PC-3 (cell line): Measurements from ENCODE around the gene KPNA2. TPM values are rescaled to one million over a fixed set of nuclear protein-coding genes. Genes with fewer than 3 reads are reported as not detected.

Experiments
- ATAC-seq: fragments of 200-7000 bp; cut with Tn5 transposase; 2 replicates; pipeline ENCODE4 v1.9.1; 2020; ENCODE audit warnings: mild to moderate bottlenecking, moderate library complexity
- BruUV-seq: library from RNA; stranded (reverse); fragments of 400-500 nt; replicated peaks from 2 replicates; lab custom pipeline; 2021; lab: Mats Ljungman, UMichigan
- CTCF ChIA-PET: fragments of 300-600 bp; sonication (Branson Sonifier 250); formaldehyde crosslinking; loops from one replicate; lab custom pipeline; 2022; ENCODE audit warnings: antibody characterized with exemption; lab: Charles Lee
- POLR2A ChIA-PET: fragments of 300-600 bp; sonication (Branson Sonifier 250); formaldehyde crosslinking; loops from one replicate; lab custom pipeline; 2022; ENCODE audit warnings: antibody characterized with exemption; ENCODE audit not compliant: unreplicated experiment; lab: Charles Lee
- DNase-seq: peaks from one replicate; pipeline ENCODE4 v3.0.0-alpha.2; 2015
- H2AFZ ChIP-seq: fragments of 300-600 bp; sonication (generic); 2 replicates; pipeline ENCODE4 v1.6.0; 2016; ENCODE audit warnings: antibody characterized with exemption, low read length
- H3F3A ChIP-seq: fragments of 300-600 bp; sonication (generic); one replicate; pipeline ENCODE4 v1.6.0; 2017; ENCODE audit warnings: antibody characterized with exemption, low read length, control low read depth, mild to moderate bottlenecking; ENCODE audit not compliant: unreplicated experiment
- H3K27ac ChIP-seq: fragments of 300-600 bp; sonication (generic); 2 replicates; pipeline ENCODE4 v1.5.1; 2016; ENCODE audit warnings: mild to moderate bottlenecking, low read length
- H3K27me3 ChIP-seq: fragments of 300-600 bp; sonication (generic); 2 replicates; pipeline ENCODE4 v1.6.1; 2016; ENCODE audit warnings: low read length, mixed read lengths
- H3K36me3 ChIP-seq: fragments of 300-600 bp; sonication (generic); 2 replicates; pipeline ENCODE4 v1.6.1; 2016; ENCODE audit warnings: low read depth, mixed run types, low read length, mixed read lengths
- H3K4me1 ChIP-seq: fragments of 300-600 bp; sonication (generic); 2 replicates; pipeline ENCODE4 v1.5.1; 2016; ENCODE audit warnings: low read length; ENCODE audit not compliant: insufficient read depth
- H3K4me2 ChIP-seq: fragments of 300-600 bp; sonication (generic); 2 replicates; pipeline ENCODE4 v1.6.0; 2016; ENCODE audit warnings: low read length
- H3K4me3 ChIP-seq: fragments of 300-600 bp; sonication (generic); 2 replicates; pipeline ENCODE4 v1.5.1; 2016; ENCODE audit warnings: mild to moderate bottlenecking, low read length, mixed read lengths
- H3K79me2 ChIP-seq: fragments of 300-600 bp; sonication (generic); 2 replicates; pipeline ENCODE4 v1.6.1; 2017; ENCODE audit warnings: low read length, mixed read lengths
- H3K9ac ChIP-seq: fragments of 300-600 bp; sonication (generic); 2 replicates; pipeline ENCODE4 v1.6.0; 2016; ENCODE audit warnings: mild to moderate bottlenecking, low read length
- H3K9me2 ChIP-seq: fragments of 300-600 bp; sonication (generic); replicated peaks from 2 replicates; pipeline ENCODE4 v1.6.1; 2016; ENCODE audit warnings: mixed run types, low read length, mixed read lengths
- H3K9me3 ChIP-seq: fragments of 300-600 bp; sonication (generic); 2 replicates; pipeline ENCODE4 v1.6.1; 2016; ENCODE audit warnings: low read length, mixed read lengths
- H4K20me1 ChIP-seq: fragments of 300-600 bp; sonication (generic); 2 replicates; pipeline ENCODE4 v1.6.1; 2016; ENCODE audit warnings: low read length, mixed read lengths
- EZH2 ChIP-seq: fragments of 300-600 bp; sonication (generic); IDR thresholded peaks from one replicate; pipeline ENCODE4 v1.6.1; 2017; ENCODE audit warnings: antibody characterized with exemption, mild to moderate bottlenecking, low read length; ENCODE audit not compliant: unreplicated experiment
- EZH2phosphoT487 ChIP-seq: fragments of 300-600 bp; sonication (generic); IDR thresholded peaks from 2 replicates; pipeline ENCODE4 v1.6.1; 2018; ENCODE audit warnings: mild to moderate bottlenecking, antibody characterized with exemption, low read length, borderline replicate concordance
- intact Hi-C: fragments of 100-400 bp; cut with micrococcal nuclease; formaldehyde crosslinking; loops from 2 replicates; pipeline ENCODE4 v1.9.0; 2023
- total RNA-seq: library from RNA; depleted of rRNA; stranded (reverse); fragments of >200 nt; gene quantifications from 2 replicates; pipeline ENCODE4 v1.2.3, GENCODE V29; 2014
- TF ChIP-seq, protein P1 (sequence below): fragments of 300-600 bp; sonication (generic); conservative IDR thresholded peaks from 2 replicates; pipeline ENCODE4 v1.5.1; 2017; ENCODE audit warnings: antibody characterized with exemption, low read depth, mild to moderate bottlenecking, low read length

Gene KPNA2
- total RNA-seq, 1 experiment from 2014 or later, result 288 TPM

DNA sequence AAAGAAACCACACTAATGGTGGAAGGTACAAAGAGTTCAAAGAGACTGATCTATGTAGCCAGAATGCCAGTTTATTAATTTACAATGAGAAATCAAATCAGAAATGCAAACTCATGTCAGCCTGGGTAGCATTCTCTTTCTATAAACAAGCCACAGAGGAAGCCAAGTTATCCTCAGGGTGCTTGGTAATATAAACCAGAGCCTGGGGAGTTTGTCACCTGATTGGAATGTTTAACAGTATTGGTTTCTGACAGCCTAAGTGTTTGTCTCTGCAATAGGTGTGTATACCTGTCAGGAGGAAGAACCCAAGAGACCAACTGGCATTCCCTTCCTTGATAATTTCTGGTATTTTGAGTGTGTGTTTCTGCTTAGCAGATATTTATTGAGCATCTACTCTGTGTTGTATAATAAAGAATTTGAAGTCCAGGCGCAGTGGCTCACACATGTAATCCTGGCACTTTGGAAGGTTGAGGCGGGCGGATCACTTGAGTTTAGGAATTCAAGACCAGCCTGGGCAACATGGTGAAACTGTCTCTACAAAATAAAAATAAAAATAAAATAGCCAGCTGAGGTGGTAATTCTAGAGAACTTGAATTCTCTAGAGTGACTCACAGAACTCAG, 36.1 kb upstream of the KPNA2 start:
- H3K27ac ChIP-seq, result no peak overlapping the region
- DNase-seq, result peak; percentile 89
- no peaks in the 10 kb centered on the region for H3K9me3 ChIP-seq
- H3F3A ChIP-seq, result peaks cover 5% of the 10 kb centered on the region
- H2AFZ ChIP-seq, result no peak overlapping the region
- no peaks in the 10 kb centered on the region for H4K20me1 ChIP-seq
- no peak overlapping the region for H3K9ac ChIP-seq
- BruUV-seq, result no TSS peak
- no peaks in the 10 kb centered on the region for H3K27me3 ChIP-seq
- no peaks in the 10 kb centered on the region for H3K9me2 ChIP-seq
- ATAC-seq, result peak; percentile 48
- no peak for TF ChIP-seq EZH2phosphoT487
- TF ChIP-seq, protein P1, sequence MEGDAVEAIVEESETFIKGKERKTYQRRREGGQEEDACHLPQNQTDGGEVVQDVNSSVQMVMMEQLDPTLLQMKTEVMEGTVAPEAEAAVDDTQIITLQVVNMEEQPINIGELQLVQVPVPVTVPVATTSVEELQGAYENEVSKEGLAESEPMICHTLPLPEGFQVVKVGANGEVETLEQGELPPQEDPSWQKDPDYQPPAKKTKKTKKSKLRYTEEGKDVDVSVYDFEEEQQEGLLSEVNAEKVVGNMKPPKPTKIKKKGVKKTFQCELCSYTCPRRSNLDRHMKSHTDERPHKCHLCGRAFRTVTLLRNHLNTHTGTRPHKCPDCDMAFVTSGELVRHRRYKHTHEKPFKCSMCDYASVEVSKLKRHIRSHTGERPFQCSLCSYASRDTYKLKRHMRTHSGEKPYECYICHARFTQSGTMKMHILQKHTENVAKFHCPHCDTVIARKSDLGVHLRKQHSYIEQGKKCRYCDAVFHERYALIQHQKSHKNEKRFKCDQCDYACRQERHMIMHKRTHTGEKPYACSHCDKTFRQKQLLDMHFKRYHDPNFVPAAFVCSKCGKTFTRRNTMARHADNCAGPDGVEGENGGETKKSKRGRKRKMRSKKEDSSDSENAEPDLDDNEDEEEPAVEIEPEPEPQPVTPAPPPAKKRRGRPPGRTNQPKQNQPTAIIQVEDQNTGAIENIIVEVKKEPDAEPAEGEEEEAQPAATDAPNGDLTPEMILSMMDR, result no peak
- no peak for TF ChIP-seq EZH2
- 0 out of 2 replicates have a peak overlapping the region, but pooled peaks have one; percentile 23 for H3K4me2 ChIP-seq
- intact Hi-C loops, result loop anchor here (10.0 kb wide), 1 partner anchor 1325 kb away; the partner anchor contains the start of gene ABCA5
- ChIA-PET CTCF (no interaction called here), POLR2A (no interaction called here)
- no peaks in the 10 kb centered on the region for H3K79me2 ChIP-seq
- no peak overlapping the region for H3K4me3 ChIP-seq
- peaks cover 18% of the 10 kb centered on the region for H3K4me1 ChIP-seq
- no peaks in the 10 kb centered on the region for H3K36me3 ChIP-seq

DNA sequence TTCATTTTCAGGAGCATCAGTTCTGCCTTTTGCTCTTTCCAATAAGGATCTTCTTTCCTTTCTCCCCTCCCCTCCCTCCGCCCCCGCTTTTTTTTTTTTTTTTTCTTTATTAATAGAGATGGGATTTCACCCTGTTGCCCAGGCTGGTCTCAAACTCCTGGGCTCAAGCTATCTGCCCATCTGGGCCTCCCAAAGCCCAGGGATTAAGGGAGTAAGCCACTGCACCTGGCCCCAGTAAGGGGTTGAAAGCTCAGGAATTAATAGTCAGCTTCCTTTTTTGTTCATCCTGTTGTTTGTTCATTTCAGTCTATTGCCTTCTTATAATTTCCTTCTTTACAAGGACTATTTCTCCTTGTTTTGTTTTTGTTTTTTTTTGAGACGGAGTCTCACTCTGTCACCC, 31.3 kb upstream of the KPNA2 start:
- no peaks in the 10 kb centered on the region for H4K20me1 ChIP-seq
- intact Hi-C loops, result no loop called here
- no peak for TF ChIP-seq EZH2phosphoT487
- TF ChIP-seq, protein P1, result no peak
- TF ChIP-seq EZH2, result no peak
- H3K4me2 ChIP-seq, result no peak overlapping the region
- H3K79me2 ChIP-seq, result no peaks in the 10 kb centered on the region
- no peak overlapping the region for H3K9ac ChIP-seq
- no peaks in the 10 kb centered on the region for H3K9me2 ChIP-seq
- CTCF ChIA-PET, result no interaction called here
- POLR2A ChIA-PET, result interaction anchor here (0.7 kb wide), 1 partner anchor 8 kb away, joined by 8 read pairs; no protein-coding TSS in a partner anchor
- no peaks in the 10 kb centered on the region for H3K27me3 ChIP-seq
- ATAC-seq (no peak), DNase-seq (no peak)
- H3K4me3 ChIP-seq, result no peak overlapping the region
- H3K27ac ChIP-seq, result no peak overlapping the region
- H3K36me3 ChIP-seq, result no peaks in the 10 kb centered on the region
- peaks cover 5% of the 10 kb centered on the region; the same call in 1 of the 2 replicates for H3K4me1 ChIP-seq
- H3K9me3 ChIP-seq, result no peaks in the 10 kb centered on the region
- BruUV-seq, result no TSS peak
- no peaks in the 10 kb centered on the region for H3F3A ChIP-seq
- H2AFZ ChIP-seq, result no peak overlapping the region

DNA sequence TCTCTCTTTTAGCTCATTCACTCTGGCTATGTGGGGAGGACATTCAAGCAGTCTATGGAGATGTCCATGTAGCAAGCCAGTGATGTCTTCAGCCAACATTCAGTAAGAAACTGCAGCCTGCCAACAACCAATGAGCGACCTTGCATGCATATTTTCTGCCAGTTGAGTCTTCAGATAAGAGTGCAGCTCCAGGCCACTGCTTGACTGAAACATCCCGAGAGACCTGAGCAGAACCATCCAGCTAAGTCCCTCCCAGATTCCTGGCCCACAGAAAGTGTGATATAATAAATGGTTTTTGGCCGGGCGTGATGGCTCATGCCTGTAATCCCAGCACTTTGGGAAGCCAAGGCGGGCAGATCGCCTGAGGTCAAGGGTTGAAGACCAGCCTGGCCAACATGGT, 28.7 kb upstream of the KPNA2 start:
- H3K9me3 ChIP-seq, result no peaks in the 10 kb centered on the region
- H3K27me3 ChIP-seq, result no peaks in the 10 kb centered on the region
- H3K4me2 ChIP-seq, result no peak overlapping the region
- H3K36me3 ChIP-seq, result no peaks in the 10 kb centered on the region
- no peak for ATAC-seq
- TF ChIP-seq, protein P1, result no peak
- no peak for TF ChIP-seq EZH2phosphoT487
- TF ChIP-seq EZH2, result no peak
- H3F3A ChIP-seq, result no peaks in the 10 kb centered on the region
- H3K4me3 ChIP-seq, result no peak overlapping the region
- intact Hi-C loops, result no loop called here
- BruUV-seq, result no TSS peak
- H3K27ac ChIP-seq, result no peak overlapping the region
- ChIA-PET POLR2A (interaction anchor here (0.5 kb wide), 1 partner anchor 13 kb away, joined by 3 read pairs; no protein-coding TSS in a partner anchor), CTCF (no interaction called here)
- no peaks in the 10 kb centered on the region for H3K79me2 ChIP-seq
- no peak overlapping the region for H3K9ac ChIP-seq
- no peaks in the 10 kb centered on the region for H4K20me1 ChIP-seq
- H3K4me1 ChIP-seq, result 0 out of 2 replicates have a peak, but pooled peaks cover 3% of the 10 kb centered on the region
- H3K9me2 ChIP-seq, result no peaks in the 10 kb centered on the region
- DNase-seq, result no peak
- no peak overlapping the region for H2AFZ ChIP-seq
